RWPE1 (cell line): ENCODE measurements around the gene DSG3.
A peak's percentile ranks its signal among the peaks of the same experiment; 100 is the strongest.

Experiments used
- CTCF ChIA-PET: fragments of 350-600 bp; sonication (Branson Sonifier 250); formaldehyde crosslinking; extraction: SDS; loops from one replicate; lab custom pipeline; 2021; lab: Yijun Ruan, JAX
- POLR2A ChIA-PET: fragments of 400-600 bp; formaldehyde crosslinking; extraction: SDS; loops from one replicate; lab custom pipeline; 2020; ENCODE audit warnings: antibody characterized with exemption; ENCODE audit not compliant: low non-redundant PET; lab: Yijun Ruan, JAX
- DNase-seq: peaks from one replicate; pipeline ENCODE4 v3.0.0; 2012; ENCODE audit warnings: low spot score
- H3K27ac ChIP-seq: fragments of 450-650 bp; 2 replicates; pipeline ENCODE4 v1.5.1; 2017
- TF ChIP-seq, protein P1 (sequence below): fragments of 450-650 bp; conservative IDR thresholded peaks from 2 replicates; pipeline ENCODE4 v1.5.1; 2017; ENCODE audit warnings: low read depth, mild to moderate bottlenecking

DSG3 gene

GRCh38 chr18:31419457-31419932, 28.0 kb upstream of the DSG3 start:
- peak; percentile 26 for DNase-seq
- CTCF ChIA-PET, result interaction anchor here (0.5 kb wide), 1 partner anchor 500 kb away, joined by 4 read pairs; no protein-coding TSS in a partner anchor
- POLR2A ChIA-PET, result no interaction called here
- TF ChIP-seq, protein P1, sequence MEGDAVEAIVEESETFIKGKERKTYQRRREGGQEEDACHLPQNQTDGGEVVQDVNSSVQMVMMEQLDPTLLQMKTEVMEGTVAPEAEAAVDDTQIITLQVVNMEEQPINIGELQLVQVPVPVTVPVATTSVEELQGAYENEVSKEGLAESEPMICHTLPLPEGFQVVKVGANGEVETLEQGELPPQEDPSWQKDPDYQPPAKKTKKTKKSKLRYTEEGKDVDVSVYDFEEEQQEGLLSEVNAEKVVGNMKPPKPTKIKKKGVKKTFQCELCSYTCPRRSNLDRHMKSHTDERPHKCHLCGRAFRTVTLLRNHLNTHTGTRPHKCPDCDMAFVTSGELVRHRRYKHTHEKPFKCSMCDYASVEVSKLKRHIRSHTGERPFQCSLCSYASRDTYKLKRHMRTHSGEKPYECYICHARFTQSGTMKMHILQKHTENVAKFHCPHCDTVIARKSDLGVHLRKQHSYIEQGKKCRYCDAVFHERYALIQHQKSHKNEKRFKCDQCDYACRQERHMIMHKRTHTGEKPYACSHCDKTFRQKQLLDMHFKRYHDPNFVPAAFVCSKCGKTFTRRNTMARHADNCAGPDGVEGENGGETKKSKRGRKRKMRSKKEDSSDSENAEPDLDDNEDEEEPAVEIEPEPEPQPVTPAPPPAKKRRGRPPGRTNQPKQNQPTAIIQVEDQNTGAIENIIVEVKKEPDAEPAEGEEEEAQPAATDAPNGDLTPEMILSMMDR, result no peak
- H3K27ac ChIP-seq, result peak overlapping the region; percentile 43; the same call in 1 of the 2 replicates

GRCh38 chr18:31420032-31420431, 27.5 kb upstream of the DSG3 start:
- no peak overlapping the region for H3K27ac ChIP-seq
- TF ChIP-seq, protein P1, result no peak
- CTCF ChIA-PET, result interaction anchor here (0.5 kb wide), 1 partner anchor 499 kb away, joined by 4 read pairs; no protein-coding TSS in a partner anchor
- no peak for DNase-seq
- POLR2A ChIA-PET, result no interaction called here

DNA sequence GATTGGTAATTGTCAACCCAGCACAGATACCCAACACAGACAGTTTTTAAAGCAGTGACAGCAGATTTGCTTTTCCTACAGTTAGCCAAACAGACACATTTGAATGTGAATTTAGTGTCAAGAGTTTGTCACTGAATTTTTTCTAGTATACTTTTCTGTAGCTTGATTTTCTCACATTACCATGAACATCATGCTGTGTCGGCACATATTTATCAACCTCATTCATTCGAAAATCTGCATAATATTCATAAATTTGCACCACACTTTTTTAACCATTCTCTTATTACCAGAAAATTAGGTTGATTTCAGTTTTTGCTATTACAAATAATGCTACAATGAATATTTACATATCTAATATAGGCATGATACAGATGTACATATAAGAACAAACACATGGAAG, 27.0 kb upstream of the DSG3 start:
- ChIA-PET POLR2A (no interaction called here), CTCF (no interaction called here)
- H3K27ac ChIP-seq, result no peak overlapping the region
- DNase-seq, result no peak
- TF ChIP-seq, protein P1, result no peak

DNA sequence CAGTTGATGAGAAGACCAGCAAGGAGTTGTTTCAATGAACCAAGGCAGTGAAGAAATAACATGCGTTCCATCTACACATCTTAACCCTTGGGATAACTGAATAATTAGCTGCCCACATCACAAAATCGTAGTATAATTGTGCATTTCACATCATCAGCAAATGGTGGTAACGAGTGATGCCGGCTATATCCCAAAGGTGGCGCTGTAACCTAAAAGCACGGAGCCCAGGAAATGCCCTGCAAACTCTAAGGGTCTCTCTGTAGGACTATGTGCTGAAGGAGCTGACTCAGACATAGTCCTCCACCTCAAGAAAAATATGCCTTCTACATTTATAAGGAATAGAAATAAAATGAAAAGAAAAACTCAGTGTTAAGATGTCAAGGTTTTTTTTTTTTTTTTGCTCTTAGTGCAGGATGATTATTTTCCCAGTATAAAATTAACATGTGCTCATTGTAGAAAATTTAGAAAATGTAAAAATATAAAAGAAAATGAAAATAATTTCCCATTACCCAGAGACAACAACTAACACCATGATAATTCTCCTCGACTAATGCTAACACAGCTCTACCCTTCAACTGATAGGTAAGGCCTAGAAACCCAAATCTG, 23.1 kb upstream of the DSG3 start:
- DNase-seq, result no peak
- TF ChIP-seq, protein P1, result peak; percentile 83
- no peak overlapping the region for H3K27ac ChIP-seq
- ChIA-PET POLR2A (no interaction called here), CTCF (interaction anchor here (0.6 to 1.2 kb wide), 8 partner anchors 10 to 154 kb away, joined by 3 to 6 read pairs (median 4); partner anchors contain the start of gene DSG2)

- ChIA-PET POLR2A (no interaction called here), CTCF (no interaction called here)
- H3K27ac ChIP-seq, result no peak overlapping the region
- no peak for DNase-seq
- TF ChIP-seq, protein P1, result no peak
Measured at GRCh38 chr18:31426021-31426420, 21.5 kb upstream of the DSG3 start.

GRCh38 chr18:31426871-31427406, 20.6 kb upstream of the DSG3 start:
- ChIA-PET POLR2A (no interaction called here), CTCF (no interaction called here)
- H3K27ac ChIP-seq, result peak overlapping the region; percentile 29; the same call in 1 of the 2 replicates
- TF ChIP-seq, protein P1, result no peak
- no peak for DNase-seq
